HL-60 (cell line): ENCODE data around the gene TMCC3.

Source experiments
- CTCF ChIP-seq: IDR thresholded peaks from one replicate; pipeline ENCODE4 v1.5.1; 2011; ENCODE audit warnings: low read length, control low read depth, inconsistent platforms; ENCODE audit not compliant: insufficient read depth
- POLR2AphosphoS5 ChIP-seq: IDR thresholded peaks from 2 replicates; pipeline ENCODE4 v1.6.1; 2012; ENCODE audit warnings: low read depth
- REST ChIP-seq: IDR thresholded peaks from 2 replicates; pipeline ENCODE4 v1.6.1; 2012; ENCODE audit warnings: low read depth; ENCODE audit not compliant: insufficient replicate concordance

DNA sequence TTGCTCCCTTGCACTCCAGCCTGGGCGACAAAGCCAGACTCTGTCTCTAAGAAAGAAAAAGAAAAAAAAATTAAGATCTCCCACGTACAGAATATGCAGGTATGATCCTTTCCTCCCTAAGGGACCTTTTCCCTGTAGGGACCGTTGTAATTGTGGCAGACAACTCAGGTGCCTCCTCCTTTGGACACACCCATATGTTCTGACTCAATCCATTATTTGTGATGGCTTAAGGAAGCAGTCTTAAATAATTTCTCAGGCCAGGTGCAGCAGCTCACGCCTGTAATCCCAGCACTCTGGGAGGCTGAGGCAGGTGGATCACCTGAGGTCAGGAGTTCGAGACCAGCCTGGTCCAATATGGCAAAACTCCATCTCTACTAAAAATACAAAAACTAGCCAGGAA lies 53.1 kb downstream of the TMCC3 start:
- TF ChIP-seq CTCF (no peak), POLR2AphosphoS5 (no peak), REST (no peak)
